T-helper 2 cell (primary cell): ENCODE data around the gene FIGNL2.

Experiments used
- DNase-seq, 5 experiments: peaks; one replicate each; pipeline versions ENCODE4 v3.0.0 to v3.0.0-alpha.2; 2012 to 2022

FIGNL2 gene

GRCh38 chr12:51873251-51873994 lies 24.9 kb upstream of the FIGNL2 start:
- no peak for DNase-seq

- DNase-seq: no peak
These were observed 24.1 kb upstream of the FIGNL2 start for GRCh38 chr12:51872689-51872981.

DNA sequence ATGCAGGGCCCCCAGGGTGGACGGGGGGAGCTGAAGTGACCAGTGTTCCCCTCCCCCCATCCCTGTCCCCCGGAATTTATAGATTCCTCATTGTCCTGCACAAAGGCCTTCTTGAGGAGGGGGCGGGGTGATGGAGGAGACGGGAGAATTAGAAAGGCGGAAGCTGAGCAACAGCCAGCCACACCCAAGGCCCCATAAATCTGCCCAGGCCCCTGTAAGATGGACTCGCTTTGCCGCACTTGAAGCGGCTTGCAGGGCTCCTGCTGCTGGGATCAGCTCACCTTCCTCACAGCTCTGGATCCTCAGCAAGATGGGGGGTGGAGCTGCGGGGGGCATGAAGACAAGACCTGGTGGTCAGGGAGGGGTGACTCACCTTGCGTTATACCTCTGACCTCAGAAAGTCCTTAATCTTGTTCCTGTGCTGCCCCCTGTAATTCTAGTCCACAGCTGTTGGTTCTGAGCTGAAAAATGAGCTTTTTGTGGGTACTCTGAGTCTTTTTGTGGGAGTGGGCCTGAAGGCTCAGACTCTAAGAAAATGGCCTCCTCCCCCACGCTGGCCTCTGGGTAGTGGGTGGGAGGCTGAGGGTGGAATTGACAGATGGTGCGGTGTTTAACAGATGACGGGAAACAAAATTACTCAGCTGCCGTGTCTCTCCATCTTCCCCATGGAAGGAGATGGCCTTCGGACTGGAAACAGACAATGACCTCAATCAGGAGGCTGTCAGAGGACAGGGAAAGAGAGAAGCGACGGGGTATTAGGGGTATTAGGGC lies 23.6 kb upstream of the FIGNL2 start:
- no peak for DNase-seq

- DNase-seq: no peak
These were observed 22.6 kb upstream of the FIGNL2 start for GRCh38 chr12:51871126-51871525.

DNA sequence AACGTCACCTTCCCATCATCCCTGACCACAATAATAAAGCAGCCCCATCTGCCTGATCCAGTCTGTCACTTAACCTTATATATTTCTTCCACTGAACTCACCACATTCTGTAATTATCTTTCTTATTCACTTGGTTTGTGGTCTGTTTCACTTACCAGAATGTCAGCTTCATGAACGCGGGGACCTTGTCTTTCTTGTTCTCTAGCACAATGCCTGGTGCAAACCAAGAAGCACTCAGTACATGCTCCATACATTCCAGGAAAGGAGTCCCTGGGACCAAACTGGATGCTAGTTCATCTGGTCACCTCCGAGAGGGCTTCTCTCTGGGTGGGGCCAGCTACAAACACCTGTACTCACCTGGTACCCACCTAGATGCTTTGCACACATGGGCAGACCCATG lies 22.0 kb upstream of the FIGNL2 start:
- no peak for DNase-seq

DNA sequence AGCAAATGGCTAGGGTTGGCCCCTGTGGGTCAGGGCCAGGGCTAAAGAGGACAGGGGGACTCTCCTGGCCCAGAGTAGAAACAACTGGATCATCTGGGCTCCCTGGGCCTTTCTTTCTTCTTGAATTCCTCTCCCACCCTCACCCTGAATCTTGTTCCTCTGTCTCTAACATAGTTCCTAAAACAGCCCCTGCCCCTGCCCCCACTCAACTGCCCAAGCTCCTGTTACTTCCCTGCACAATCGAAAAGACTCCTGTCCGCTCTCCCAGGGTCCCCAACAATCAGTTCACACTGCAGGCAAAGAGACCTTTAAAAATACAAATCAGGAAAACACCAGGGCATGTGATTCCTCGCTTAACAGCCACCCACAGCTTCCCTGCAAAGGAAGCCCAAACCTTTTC lies 21.4 kb upstream of the FIGNL2 start:
- DNase-seq: no peak

DNA sequence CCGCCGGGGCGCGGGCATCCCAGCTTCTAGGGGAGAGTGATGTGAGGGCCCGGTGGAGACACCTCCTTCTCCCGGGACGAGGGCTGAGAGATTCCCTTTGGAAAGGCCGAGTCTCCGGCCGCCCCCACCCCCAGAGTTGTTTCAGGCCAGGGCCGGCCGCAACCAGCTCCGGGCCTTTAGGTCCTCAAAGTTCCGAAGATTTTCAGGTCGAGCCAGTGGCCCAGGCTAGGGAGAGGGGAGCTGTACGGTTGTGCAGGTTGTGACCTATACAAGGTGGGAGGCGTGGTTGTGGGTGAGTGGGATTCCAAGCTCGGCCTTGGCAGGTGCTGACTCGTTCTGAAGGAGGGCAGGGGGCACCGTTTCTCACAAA lies 21.0 kb upstream of the FIGNL2 start:
- DNase-seq: no peak

DNA sequence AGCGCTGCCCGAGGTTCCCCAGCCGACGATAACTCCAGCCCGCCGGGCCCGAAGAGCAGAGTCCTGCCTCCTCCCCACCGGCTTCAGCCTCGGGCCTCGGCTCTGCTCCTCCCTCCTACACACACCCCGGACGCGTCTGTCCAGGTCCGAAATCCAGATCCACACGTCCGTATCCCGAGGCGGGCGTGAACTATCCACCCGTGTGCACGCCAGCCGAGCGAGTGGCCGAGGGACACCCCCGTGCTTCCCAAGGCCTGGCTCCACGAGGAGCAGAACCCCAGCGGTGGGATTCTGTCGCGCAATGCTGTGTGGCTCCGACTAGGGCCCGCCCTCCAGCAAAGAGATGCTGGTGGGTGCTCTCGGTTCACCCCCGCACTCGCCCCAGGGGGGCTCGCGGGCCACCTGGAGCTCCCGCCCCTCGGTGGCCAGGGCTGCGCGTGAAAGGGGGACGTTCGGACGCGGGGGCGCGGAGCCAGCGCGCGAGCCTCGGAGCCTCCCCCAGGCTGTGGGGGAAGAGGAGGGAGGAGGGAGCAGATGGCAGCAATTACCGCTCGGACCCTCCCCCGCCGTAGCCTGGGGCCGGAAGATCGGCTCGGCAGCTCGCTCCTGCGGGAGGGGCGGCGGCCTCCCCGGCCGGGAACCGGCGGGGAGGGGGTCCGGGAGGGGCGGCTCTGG lies 20.4 kb upstream of the FIGNL2 start:
- no peak for DNase-seq

DNA sequence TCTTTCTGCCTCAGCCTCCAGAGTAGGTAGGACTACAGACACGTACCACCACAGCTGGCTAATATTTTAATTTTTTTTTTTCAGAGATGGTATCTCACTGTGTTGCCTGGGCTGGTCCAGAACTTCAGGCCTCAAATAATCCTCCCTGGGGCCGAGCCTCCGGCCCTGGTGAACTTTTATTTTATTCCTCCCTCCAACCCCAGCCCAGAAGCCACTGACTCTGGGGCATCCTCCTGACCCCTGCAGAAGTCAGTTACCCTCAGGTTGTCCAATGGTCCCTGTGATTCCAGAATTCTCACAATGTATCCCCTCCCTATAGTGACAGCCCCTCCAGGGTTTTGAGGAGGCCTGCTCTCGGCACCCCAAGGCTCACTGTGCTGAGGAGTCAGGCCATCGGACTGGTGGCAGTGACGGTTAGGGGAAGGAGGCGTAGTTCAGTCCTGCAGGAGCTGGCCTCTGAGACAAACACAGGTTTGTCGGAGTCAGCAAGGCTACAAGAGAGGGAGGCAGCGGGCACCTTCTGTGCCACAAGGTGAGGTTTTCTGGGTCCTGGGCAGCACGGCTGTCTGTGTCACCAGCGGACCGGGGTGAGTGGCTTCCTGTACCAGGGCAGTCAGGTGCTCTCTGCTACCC lies 19.4 kb upstream of the FIGNL2 start:
- DNase-seq: no peak

DNA sequence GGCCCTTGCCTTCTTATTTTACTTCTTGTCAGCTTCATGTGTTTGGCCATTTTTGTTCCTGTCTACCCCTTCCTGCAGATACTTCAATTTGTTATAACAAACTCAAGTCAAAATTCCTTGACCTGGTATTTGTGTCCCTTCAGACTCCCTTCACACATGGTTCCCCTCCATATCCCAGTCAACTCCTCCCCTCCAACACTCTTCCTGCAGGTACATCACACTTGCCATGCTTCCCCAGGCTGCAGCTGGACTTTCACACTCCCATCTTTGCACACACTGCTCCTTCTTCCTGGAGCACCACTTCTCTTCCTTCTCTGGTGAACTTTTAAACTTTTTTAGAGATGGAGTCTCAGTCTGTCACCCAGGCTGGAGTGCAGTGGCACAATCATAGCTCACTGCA lies 18.9 kb upstream of the FIGNL2 start:
- no peak for DNase-seq

GRCh38 chr12:51866762-51867161 lies 18.2 kb upstream of the FIGNL2 start:
- no peak for DNase-seq

DNA sequence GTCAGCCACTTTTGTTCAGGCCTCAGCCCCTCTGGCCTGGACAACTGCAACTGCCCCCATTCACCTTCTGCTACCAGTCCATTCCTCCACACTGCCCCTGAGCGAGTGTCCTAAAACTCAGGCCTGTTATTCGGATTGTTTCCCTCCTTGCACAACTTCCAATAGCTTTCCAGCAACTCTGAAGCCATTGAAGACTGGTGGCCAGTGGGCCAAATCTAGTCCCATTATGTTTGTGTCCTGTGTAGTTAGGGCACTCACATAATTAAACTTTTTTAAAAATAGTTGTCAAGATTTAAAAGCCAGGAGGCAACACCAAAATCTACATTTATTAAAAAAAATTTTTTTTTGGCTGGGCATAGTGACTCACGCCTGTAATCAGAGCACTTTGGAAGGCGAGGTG lies 17.8 kb upstream of the FIGNL2 start:
- no peak for DNase-seq

GRCh38 chr12:51865757-51866270 lies 17.3 kb upstream of the FIGNL2 start:
- DNase-seq: no peak

GRCh38 chr12:51864833-51865670 lies 16.5 kb upstream of the FIGNL2 start:
- DNase-seq: no peak

GRCh38 chr12:51863933-51864832 lies 15.7 kb upstream of the FIGNL2 start:
- no peak for DNase-seq

DNA sequence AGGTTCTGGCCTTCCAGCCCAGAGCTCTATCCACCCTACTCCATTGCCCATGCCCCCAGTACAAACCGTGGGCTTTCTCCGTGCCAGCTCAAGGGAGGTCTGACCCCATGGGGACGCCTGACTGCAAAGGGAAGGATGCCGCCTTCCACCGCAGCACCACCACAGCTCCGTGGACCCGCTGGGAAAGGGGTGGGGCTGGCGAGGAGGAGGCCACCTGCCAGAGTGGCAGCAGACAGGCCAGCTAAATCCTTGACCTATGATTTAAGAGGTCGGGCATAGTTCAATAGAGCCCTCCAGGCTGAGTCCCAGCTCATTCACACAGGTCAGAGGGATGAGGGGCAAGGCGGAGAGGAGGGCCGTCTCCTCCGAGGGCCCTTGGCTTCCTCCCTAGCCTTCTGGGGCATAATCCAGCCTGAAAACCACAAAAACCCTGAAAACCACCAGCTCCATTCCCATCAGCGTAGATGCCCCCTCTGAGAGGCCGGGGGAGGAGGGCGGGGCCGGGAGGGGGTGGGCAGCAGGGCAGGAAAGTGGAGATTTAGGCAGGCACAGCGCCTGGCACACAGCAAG lies 14.9 kb upstream of the FIGNL2 start:
- no peak for DNase-seq

DNA sequence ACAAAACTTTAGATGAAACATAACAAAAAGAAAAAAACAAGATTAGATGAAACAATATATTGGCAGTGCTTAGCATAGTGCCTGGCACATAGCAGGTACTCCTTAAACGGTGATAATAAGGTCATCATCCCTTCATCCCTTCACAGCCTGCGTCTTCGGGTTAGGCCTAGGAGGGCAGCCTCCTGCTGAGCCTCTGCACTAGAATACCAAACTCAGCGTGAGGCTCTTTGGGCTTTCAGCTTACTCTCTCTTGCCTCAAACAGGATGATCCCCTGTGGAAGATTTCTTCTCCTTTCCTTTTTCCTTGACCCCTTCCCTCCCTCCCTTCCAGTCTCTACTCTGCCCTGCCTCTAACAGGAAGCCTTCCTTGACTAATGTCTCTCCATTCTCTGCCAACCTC lies 14.4 kb upstream of the FIGNL2 start:
- no peak for DNase-seq

GRCh38 chr12:51860986-51861385 lies 12.5 kb upstream of the FIGNL2 start:
- no peak for DNase-seq

DNA sequence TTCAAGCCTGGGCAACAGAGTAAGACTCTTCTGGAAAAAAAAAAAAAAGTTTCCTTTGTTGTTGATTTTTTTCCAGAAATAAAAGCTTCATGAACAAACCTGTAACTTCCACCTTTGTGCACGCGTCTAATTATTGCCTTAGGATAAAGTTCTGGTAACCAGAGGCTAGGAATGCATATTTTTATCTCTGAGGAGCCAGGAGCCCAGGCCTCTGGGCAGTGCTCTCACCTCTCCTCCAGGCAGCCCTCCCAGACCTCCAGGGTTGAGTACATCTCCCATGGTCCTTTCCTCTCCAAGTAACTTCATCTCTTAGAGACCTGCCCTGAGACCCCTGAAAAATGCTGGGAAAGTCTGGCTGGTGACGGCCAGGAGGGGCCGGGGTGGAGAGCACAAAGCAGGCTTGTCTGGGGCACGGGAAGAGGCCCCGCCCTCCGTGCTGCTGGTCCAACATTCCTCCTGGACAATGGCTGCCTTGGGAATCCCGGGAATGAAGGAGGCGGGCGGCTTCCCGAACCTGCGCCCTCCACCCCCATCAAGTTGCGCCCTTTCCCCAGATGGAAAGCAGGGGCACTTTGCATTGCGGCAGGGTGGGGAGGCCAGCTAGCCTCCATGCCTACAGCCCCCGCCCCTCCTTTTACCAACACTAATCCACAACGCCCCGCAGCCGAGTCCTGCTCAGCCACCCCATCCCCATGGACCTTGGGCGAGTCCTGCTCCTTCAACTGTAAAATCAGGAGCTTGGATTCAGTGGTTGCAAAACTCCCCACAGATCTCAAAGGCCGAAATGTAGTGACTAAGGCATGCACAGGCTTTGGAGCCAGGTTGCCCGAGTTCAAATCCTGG lies 7.3 kb upstream of the FIGNL2 start:
- DNase-seq: no peak
